Ovary (tissue), 3 donors: ENCODE data around the gene C9.

Experiments used
- EP300 ChIP-seq: sonication (generic); formaldehyde crosslinking; IDR thresholded peaks from one replicate; pipeline ENCODE4 v1.6.1; 2017; ENCODE audit warnings: antibody characterized with exemption
- POLR2A ChIP-seq: fragments of 450-650 bp; IDR thresholded peaks from one replicate; pipeline ENCODE4 v1.6.1; 2017; ENCODE audit warnings: antibody characterized with exemption, mild to moderate bottlenecking, moderate library complexity
- TF ChIP-seq, protein P1 (sequence below), 3 donors: fragments of 450-650 bp in 2 of 3; fragments of 200-600 bp in 1 of 3; IDR thresholded peaks; one replicate each; pipeline versions ENCODE4 v1.5.1 to v1.8.0; 2016 to 2022; ENCODE audit warnings: antibody characterized with exemption in 3 of 3, mild to moderate bottlenecking in 1 of 3
- donor health status: DM: no; HTN: no; CAD: no.

DNA sequence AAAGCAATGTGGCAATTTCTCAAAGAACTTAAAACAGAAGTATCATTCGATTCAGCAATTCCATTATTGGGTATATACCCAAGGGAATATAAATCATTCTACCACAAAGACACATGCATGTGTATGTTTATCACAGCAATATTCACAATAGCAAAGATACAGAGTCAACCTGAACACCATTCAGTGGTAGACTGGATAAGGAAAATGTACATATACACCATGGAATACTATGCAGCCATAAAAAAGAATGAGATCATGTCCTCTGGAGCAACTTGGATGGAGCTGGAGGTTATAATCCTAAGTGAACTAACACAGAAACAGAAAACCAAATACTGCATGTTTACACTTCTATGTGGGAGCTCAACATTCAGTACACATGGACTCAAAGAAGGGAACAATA is 123.5 kb downstream of the C9 start:
- TF ChIP-seq, protein P1, sequence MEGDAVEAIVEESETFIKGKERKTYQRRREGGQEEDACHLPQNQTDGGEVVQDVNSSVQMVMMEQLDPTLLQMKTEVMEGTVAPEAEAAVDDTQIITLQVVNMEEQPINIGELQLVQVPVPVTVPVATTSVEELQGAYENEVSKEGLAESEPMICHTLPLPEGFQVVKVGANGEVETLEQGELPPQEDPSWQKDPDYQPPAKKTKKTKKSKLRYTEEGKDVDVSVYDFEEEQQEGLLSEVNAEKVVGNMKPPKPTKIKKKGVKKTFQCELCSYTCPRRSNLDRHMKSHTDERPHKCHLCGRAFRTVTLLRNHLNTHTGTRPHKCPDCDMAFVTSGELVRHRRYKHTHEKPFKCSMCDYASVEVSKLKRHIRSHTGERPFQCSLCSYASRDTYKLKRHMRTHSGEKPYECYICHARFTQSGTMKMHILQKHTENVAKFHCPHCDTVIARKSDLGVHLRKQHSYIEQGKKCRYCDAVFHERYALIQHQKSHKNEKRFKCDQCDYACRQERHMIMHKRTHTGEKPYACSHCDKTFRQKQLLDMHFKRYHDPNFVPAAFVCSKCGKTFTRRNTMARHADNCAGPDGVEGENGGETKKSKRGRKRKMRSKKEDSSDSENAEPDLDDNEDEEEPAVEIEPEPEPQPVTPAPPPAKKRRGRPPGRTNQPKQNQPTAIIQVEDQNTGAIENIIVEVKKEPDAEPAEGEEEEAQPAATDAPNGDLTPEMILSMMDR (IDR thresholded peaks at IDR 0.05), result no peak
- TF ChIP-seq POLR2A (no peak), EP300 (no peak)
